COR-L47 (cell line): ENCODE results near the gene KCNH3.
A peak's percentile ranks its signal among the peaks of the same experiment; 100 is the strongest.

Experiments
- DNase-seq: peaks from one replicate; lab custom pipeline; 2025; lab: John Stamatoyannopoulos, UW

KCNH3 gene

GRCh38 chr12:49559011-49559675 lies 20.3 kb downstream of the KCNH3 start:
- DNase-seq = no peak

- no peak for DNase-seq
Observed at GRCh38 chr12:49560695-49561094, 21.9 kb downstream of the KCNH3 start.

GRCh38 chr12:49562233-49562632 lies 23.4 kb downstream of the KCNH3 start:
- no peak for DNase-seq

- no peak for DNase-seq
Observed at GRCh38 chr12:49562831-49563230, 24.0 kb downstream of the KCNH3 start.

DNA sequence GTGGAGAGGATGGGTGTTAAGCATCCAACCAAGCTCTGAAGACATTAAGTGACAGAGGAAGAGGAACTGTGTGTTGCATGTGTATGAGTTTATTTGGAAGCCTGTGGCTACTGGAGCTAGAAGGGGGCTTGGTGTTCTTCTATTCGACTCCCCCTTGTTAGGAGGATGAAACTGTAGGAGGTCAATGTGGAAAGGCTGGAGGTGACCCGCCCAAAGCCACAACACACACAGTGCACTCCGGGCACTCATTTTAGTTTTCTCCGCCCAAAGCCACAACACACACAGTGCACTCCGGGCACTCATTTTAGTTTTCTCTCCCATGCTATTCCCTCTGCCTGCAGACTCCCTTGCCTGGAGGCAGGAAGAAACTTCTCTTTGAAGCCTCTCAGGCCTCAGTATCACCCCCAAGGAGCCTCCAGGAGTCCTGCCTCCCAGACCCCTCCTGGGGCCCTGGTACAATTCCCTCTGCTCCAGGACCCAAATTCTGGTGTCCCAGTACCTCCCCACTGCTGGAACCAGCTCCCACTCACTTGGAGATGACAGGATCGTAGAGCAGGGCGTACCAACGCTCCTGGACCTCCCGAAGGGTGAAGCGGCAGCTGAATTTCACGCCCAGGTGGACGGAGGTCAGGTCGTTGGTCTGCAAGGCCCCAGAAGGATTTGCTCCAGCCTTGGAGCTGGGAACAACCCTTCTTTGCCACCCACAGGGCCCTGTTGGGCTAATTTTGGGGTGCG lies 25.3 kb downstream of the KCNH3 start:
- DNase-seq = no peak

DNA sequence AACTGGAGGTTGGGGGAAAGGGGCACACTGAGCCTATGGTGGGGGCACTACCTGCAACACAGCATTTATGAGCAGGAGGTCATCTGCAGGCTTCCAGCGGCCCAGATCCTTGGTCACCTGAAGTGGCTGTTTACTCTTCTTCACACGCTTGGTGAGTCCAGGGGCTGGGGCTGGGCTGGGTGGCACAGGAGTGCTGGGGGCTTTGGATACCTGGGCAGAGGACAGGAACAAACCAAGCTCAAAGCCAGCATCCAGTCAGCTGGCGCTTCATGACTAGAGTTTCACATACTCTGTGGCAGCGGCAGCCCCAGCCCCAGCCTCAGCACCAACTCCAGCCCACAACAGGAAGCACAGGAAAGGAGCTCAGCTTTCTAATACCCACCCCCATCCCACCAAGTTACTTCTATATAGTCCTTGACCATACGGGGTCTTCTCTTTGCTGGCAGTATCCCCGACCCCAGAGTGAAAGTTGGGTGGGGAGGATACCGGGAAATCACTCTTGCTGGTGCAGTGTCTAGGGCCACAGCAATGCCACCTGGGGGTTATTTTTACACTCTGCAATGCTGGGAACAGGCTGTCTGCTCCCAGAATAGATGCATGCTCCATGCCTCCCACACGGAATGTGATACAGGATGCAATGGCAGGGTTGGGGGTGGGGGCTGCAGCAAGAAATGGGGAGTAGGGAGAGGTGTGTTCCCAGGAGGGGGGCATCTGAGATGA lies 26.0 kb downstream of the KCNH3 start:
- no peak for DNase-seq

- no peak for DNase-seq
Observed at GRCh38 chr12:49565406-49566265, 26.8 kb downstream of the KCNH3 start.

GRCh38 chr12:49566361-49566760 lies 27.5 kb downstream of the KCNH3 start:
- no peak for DNase-seq

DNA sequence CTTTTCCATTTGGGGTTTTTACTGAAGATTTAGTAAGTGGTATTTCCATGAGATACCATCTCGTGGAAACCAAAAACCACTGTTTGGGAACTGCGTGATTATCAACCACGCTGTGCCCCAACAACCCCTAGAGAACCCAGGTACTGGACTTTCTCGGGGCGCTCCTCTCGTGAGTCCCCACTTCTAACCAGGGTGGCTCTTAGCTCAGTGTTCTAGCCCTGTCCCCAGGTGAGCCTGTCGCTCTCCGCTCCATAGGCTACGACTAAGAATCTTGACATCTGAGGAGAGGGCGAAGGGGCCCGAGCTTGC lies 28.4 kb downstream of the KCNH3 start:
- no peak for DNase-seq

GRCh38 chr12:49567611-49568441 lies 29.0 kb downstream of the KCNH3 start, which contains the start of gene MCRS1:
TSS of gene MCRS1 (minus strand) at chr12:49568142. CDS start at chr12:49566731, 1,411 bp downstream.
- peak; percentile 90 for DNase-seq

DNA sequence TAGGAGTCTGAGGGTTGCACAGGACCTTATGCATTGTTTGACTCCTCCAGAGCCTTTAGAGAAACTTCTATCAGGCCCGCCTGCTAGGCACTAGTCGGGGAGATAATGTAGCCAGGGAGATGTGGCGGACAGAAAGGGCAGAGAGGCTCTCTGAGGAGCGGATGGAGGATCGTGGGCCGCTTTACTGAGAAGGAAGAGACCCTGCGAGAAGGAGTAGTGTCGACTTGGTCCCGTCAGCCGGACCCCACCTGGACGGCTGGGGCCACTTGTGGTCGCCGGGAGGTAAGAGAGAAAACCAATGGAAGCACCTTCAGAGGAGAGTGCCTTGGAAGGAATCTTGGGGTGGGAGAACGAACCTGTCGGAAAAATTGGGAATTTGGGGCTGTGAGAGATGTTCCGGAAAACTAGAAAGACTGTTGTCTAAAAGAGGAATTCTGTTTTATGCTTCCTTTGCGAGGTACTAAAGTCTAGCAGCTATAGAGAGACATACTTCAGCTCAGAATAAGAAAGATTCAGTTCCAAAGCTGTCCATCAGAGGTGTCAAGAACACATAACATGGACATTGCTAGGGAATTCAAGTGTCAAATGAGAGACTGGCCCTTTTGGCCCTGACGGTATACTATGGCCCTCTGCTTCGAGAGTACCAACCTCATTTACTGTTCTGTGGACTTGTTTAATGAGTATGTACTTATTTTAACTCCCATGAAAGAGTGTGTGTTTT lies 29.8 kb downstream of the KCNH3 start:
- no peak for DNase-seq

- DNase-seq = no peak
Observed at GRCh38 chr12:49577589-49578315, 38.9 kb downstream of the KCNH3 start.

DNA sequence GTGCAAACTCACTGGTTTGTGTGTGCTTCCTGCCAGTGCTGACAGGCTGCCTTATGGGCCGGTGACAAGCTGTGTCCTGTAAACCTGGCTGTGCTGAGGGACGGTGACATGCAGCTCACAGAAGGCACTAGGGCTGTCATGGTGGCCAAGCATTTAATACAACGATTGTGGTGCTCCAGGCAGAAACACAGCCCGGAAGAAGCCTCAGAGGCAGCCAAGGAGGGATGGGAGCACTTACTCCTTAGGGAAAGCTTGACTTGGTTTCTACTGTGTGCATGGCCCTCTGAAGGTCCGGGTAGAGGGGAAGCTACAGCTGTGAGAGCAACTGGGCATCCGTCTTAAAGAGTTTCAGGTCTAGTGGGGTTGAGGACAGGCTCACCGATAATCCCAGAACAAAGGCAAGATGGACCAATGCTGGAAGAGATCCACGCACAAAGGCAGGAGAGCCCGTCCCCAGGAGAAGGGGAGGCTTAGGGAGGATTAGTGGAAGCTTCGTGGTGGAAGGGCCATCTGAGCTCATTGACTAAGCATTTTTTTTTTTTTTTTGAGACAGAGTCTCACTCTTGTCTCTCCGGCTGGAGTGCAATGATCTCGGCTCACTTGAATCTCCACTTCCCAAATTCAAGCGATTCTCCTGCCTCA lies 39.8 kb downstream of the KCNH3 start:
- no peak for DNase-seq

- DNase-seq = peak; percentile 80
Observed at GRCh38 chr12:49580572-49581535, 42.0 kb downstream of the KCNH3 start.

DNA sequence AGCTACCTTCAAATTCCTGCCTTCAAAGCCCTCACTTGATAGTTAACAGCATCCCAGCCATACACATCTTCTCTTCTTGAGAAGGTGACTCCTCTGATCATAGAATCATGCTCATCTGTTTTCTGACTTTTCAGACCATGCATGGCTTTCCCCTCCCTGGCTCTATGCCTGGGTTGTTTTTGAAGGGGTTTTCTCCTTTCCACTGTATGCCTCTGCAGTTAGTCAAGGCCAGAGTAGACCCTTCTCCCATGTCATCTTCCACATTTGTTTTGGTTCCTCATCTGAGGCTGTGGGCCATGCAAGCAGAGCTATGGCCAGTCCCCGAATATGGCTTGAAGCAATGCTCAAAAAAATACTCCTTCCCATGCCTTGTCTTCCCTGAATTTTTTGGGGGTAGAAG lies 43.4 kb downstream of the KCNH3 start:
- no peak for DNase-seq

DNA sequence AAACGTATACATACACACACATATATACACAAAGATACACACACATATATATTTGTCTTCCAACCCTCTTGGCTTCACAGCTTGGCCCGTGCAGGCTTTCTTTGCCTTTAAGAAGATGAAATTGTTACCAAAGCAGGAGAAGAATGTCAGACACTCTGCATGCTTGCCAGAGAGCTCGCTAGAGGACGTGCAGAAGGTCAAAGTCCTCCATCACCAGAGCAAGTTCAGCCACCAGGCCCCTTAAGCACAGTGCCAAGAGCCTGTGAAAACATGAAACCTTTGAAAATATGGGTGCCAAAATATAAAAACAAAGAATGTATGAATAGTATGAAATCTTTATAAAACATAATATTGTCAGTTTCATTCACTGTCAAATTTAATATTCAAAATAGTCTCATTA lies 44.0 kb downstream of the KCNH3 start:
- no peak for DNase-seq

DNA sequence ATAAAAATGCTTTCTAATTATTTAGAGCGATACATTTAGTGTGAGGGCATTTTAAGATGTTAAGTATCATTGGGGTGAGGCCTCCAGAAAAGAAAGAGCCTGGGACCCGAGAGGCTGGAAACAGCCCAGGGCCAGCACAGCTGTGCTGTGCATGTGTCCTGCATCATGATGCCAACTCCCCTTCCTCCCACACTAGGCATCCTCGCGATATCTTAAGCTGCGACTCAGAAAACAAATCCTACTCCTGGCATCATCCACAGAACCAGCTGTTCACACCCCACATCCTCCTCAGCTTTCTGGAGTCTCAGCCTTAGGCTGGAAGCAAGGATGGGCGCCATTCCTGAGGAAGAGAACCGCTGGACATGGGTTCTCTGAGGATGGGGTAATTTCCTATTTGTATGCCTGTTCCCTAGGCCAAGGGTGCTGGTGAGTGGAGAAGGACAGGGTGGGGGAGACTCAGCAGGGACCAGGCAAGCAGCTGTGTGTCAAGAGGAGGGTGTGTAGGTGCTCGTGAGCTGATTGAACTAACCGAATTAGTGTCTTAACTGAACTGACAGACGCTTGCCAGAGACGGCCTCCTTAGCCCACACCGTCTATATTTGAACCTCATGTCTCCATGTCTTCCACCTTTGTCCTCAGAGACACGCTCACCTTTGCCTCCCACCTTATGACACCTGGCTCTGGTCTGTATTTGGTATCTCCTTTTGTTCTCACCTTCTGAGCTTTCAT lies 44.7 kb downstream of the KCNH3 start:
- DNase-seq = no peak

DNA sequence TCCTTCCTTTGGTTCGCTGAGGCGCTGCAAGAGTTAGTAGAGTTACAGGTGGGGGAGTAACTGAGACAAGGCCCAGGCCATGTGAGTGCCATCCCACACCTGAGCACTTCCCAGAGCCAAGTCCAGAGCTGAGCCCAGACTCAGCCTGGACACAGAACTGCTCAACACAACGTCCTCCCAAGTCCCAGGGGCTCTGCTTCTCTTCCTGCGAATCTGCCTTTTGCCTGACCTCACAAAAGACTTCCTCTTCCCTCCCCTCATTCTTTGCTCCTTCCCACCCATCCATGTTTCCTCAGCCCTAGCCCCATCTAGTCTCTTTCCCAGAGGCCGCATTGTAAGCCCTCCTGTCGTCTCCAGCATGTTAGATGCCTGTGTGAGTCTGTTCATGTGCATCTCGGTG lies 45.8 kb downstream of the KCNH3 start:
- no peak for DNase-seq
